ENCODE results near the gene LTB.
"Not testable (repeated sequence)": the region's sequence is repeated elsewhere in the genome, so short reads cannot be mapped to it uniquely, and the experiment has no call there.

Gene LTB

GRCh38 chr6:31575335-31575901 lies 6.8 kb downstream of the LTB start, which contains the start of gene TNF:
Gene TNF (plus strand): TSS chr6:31575565. CDS start chr6:31575742, 177 bp downstream.
- no peak for DNase-seq

DNA sequence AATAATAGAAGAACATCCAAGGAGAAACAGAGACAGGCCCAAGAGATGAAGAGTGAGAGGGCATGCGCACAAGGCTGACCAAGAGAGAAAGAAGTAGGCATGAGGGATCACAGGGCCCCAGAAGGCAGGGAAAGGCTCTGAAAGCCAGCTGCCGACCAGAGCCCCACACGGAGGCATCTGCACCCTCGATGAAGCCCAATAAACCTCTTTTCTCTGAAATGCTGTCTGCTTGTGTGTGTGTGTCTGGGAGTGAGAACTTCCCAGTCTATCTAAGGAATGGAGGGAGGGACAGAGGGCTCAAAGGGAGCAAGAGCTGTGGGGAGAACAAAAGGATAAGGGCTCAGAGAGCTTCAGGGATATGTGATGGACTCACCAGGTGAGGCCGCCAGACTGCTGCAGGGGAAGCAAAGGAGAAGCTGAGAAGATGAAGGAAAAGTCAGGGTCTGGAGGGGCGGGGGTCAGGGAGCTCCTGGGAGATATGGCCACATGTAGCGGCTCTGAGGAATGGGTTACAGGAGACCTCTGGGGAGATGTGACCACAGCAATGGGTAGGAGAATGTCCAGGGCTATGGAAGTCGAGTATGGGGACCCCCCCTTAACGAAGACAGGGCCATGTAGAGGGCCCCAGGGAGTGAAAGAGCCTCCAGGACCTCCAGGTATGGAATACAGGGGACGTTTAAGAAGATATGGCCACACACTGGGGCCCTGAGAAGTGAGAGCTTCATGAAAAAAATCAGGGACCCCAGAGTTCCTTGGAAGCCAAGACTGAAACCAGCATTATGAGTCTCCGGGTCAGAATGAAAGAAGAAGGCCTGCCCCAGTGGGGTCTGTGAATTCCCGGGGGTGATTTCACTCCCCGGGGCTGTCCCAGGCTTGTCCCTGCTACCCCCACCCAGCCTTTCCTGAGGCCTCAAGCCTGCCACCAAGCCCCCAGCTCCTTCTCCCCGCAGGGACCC lies 7.8 kb downstream of the LTB start:
- no peak for DNase-seq

DNA sequence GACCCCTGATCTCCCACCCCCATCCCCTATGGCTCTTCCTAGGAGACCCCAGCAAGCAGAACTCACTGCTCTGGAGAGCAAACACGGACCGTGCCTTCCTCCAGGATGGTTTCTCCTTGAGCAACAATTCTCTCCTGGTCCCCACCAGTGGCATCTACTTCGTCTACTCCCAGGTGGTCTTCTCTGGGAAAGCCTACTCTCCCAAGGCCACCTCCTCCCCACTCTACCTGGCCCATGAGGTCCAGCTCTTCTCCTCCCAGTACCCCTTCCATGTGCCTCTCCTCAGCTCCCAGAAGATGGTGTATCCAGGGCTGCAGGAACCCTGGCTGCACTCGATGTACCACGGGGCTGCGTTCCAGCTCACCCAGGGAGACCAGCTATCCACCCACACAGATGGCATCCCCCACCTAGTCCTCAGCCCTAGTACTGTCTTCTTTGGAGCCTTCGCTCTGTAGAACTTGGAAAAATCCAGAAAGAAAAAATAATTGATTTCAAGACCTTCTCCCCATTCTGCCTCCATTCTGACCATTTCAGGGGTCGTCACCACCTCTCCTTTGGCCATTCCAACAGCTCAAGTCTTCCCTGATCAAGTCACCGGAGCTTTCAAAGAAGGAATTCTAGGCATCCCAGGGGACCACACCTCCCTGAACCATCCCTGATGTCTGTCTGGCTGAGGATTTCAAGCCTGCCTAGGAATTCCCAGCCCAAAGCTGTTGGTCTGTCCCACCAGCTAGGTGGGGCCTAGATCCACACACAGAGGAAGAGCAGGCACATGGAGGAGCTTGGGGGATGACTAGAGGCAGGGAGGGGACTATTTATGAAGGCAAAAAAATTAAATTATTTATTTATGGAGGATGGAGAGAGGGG lies 8.8 kb downstream of the LTB start:
- no peak for DNase-seq

DNA sequence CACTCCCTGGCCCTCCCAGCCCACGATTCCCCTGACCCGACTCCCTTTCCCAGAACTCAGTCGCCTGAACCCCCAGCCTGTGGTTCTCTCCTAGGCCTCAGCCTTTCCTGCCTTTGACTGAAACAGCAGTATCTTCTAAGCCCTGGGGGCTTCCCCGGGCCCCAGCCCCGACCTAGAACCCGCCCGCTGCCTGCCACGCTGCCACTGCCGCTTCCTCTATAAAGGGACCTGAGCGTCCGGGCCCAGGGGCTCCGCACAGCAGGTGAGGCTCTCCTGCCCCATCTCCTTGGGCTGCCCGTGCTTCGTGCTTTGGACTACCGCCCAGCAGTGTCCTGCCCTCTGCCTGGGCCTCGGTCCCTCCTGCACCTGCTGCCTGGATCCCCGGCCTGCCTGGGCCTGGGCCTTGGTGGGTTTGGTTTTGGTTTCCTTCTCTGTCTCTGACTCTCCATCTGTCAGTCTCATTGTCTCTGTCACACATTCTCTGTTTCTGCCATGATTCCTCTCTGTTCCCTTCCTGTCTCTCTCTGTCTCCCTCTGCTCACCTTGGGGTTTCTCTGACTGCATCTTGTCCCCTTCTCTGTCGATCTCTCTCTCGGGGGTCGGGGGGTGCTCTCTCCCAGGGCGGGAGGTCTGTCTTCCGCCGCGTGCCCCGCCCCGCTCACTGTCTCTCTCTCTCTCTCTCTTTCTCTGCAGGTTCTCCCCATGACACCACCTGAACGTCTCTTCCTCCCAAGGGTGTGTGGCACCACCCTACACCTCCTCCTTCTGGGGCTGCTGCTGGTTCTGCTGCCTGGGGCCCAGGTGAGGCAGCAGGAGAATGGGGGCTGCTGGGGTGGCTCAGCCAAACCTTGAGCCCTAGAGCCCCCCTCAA lies 9.9 kb downstream of the LTB start, which contains the start of gene LTA:
Gene LTA (plus strand): TSS at position 249 of the 871 bp plus-strand sequence. CDS start 454 bp downstream, at position 703.
- no peak for DNase-seq

- DNase-seq, result no peak
Observed at GRCh38 chr6:31569861-31570536, 12.2 kb downstream of the LTB start.

- no peak for DNase-seq
Observed at GRCh38 chr6:31568537-31568961, 13.7 kb downstream of the LTB start.

DNA sequence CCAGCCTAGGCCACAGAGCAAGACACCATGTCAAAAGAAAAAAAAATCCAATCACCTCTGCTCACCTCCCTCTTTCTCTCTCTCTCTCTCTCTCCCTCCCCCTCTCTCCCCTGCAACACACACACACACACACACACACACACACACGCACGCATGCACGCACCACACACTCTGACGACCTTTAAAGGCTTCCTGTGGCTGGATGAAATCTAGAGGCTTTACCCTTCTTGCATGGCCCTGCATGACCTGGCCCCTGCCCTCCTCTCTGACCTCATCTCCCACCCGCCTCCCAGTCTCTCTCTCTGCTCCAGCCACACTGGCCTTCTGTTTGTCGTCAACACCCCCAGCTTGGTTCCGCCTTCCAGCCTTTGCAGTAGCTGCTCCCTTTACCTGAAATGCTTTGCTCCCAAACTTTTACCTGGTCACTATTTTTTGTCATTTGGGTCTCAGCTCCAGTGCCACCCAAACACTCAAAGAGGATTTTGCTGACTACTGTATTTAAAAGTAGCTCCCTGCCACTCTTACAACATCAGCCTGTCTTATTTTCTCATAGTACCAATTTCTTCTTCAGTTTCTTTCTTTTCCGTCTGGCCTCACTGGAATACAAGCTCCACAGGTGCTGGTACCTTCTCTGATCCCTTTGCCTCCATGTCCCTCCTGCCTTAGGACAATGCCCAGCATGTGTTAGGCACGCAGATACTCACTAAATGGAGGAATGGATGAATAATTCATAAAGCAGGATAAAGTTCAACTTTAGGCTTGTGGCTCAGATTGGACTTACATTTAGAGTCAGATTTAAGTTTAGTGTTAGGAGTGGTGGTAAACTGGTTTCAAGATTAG lies 14.5 kb downstream of the LTB start:
- no peak for DNase-seq

DNA sequence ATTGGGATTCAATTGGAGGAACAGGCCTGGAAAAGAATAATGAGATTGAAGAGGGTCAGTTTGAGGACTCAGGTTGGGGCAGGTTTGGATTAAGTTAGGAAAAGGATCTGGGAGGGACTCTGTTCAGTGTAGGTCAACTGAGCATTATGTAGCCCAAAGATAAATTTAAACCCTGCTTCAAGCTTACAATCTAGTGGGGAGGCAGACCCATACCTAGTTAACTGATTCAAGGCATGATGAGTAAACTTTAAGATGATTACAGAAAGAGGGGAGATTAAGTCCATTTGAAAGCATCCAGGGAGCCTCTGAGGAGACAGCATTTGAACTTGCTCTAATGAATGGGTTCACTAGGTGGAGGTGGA lies 21.5 kb downstream of the LTB start:
- no peak for DNase-seq

DNA sequence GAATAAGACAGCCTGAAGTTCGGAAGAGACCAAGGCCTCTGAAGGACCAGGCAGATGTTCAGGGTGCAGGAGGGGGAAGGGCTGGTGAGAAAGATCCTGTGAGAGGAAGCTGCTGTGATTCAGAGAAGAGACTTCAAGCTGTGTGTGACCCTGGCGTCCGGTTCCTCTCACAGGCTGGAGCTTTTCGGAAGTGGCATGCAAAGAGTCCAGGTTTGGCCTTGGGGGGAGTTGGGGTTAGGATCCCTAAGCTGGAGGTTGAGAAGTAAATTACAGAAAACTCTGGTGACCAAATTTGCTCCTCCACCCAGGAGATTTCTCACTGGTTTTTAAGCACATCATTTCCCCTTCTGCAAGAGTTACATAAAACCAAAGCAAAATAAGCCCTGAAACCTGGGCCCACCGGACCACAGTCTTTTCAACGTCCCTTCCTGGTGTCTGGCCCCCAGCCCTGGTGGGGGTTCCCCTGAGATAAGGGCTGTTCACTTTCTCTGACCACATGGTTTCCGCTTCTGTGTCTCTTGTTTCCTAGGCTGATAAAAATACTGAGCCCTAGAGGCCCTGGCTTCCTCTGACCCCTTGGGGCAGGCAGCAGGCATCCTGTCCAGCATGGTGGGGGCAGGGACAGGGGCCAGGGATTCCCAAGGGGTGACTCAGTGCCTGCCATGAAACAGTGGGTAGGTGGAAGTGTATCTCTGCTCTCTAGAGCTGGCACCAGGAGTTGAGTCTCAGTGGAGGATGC lies 22.1 kb downstream of the LTB start:
- DNase-seq, result no peak

DNA sequence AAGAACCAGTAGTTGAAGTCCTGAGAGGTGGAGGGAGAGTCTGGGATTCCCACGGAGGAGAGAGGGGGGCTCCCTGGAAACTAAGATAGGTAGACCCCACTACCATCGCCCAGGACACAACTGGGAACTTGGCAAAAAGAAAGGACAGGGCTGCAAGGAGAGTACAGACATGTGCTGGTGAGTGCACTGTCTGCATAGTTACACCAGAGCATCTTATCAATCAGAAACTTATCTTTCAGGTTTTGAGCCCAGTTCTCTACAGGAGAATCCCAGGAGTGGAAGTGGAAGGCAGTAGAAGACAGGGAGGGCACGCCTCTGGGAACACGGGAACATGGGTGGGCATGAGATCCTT lies 22.6 kb downstream of the LTB start:
- DNase-seq, result no peak

DNA sequence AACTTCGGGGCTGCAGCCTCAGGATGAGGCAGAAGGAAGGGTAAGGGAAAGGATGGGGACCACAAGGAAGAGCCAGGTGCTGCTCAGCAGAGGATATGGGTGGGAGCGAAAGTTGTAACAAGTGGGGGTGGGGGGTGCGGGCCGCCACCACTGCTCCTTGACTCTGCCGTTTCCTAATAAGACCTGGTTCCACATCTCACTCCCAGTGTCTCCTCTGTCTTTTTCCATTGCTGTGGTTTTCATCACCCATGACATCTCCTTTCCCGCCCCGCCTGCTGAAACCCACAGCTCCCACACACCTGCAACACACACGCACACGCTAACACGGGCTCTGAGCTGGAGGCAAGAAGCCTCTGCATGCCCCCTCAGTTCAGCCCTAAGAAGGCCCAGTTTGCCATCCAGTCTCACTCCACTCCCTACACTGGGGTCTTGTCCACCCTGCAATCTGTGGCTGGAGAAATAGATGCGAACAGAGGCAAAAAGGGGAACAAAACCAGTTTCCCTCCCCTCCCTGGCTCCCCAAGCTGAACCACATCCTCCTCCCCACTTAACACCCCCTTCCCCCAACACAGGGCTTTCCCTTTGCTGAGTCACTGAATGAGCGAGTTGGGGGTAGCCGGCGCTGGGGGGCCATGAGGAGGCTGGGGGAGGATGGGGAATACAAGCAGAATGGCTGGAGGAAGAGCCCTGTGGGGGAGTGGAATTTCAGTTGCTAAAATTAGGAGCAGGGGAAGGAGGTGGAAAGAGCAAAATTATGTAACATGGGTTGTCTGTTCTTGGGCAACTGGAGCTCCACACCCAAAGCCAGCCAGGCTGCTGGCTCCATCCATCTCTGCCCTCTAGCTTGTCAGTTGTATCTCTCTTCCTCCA lies 23.4 kb downstream of the LTB start:
- DNase-seq, result no peak

GRCh38 chr6:31558318-31558625 lies 24.0 kb downstream of the LTB start:
- DNase-seq, result no peak

GRCh38 chr6:31557443-31558317 lies 24.5 kb downstream of the LTB start:
- no peak for DNase-seq

GRCh38 chr6:31556307-31556706 lies 25.9 kb downstream of the LTB start:
- DNase-seq, result no peak

- DNase-seq, result not testable (repeated sequence)
Observed at GRCh38 chr6:31551371-31551770, 30.9 kb downstream of the LTB start.

GRCh38 chr6:31548544-31548873 lies 33.7 kb downstream of the LTB start:
- DNase-seq, result no peak

DNA sequence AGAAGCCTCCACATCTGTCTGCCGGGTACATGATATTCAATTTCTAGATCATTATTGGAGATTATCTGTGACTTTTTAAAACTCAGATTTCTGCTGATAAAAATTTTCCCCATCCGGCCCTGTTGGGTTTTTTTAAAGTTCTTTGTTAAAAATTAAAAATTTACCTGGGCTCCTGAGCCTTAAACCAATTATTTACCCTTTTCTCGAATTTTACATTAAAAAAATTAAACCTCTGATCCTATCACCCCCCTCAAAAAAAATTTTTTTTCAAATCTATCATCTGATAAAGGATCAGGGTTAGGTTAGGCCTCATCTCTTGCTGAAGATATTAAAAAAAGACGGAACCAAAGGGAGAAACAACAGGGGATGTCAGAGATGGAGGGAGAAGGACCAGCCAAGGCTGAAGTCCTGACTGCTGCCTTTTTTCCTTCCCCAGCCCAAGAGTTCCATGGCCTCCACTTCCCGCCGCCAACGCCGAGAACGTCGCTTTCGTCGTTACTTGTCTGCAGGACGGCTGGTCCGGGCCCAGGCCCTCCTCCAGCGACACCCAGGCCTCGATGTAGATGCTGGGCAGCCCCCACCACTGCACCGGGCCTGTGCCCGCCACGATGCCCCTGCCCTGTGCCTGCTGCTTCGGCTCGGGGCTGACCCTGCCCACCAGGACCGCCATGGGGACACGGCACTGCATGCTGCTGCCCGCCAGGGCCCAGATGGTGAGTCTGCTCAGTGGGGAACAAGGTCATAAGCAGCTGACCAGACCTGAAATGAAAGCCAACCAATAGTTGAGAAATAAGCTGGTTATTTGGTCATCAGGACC lies 34.3 kb downstream of the LTB start:
- no peak for DNase-seq
